Right lobe of liver (tissue), 6 donors: ENCODE results near the gene ZNF311. TPM values are rescaled to one million over a fixed set of nuclear protein-coding genes. Genes with fewer than 3 reads are reported as not detected.

ENCODE experiments used
- ATAC-seq, 4 donors: fragments of 200-7000 bp; cut with Tn5 transposase; one replicate each; pipeline ENCODE4 v1.9.1; 2020; ENCODE audit warnings: mild to moderate bottlenecking in 4 of 4, moderate library complexity in 4 of 4
- DNase-seq, 3 donors: peaks; one replicate each; pipeline ENCODE4 v3.0.0-alpha.2; 2020
- H3K27ac ChIP-seq, 3 donors: fragments of 200-600 bp; one replicate each; pipeline ENCODE4 v1.8.0; 2022
- H3K27me3 ChIP-seq, 2 donors: fragments of 200-600 bp; one replicate each; pipeline ENCODE4 v1.8.0; 2022
- H3K36me3 ChIP-seq, 4 donors: fragments of 200-600 bp; sonication (generic) in 1 of 4; one replicate each; pipeline versions ENCODE4 v1.5.1 to v1.8.0; 2017 to 2022; ENCODE audit warnings: control low read depth in 1 of 4
- H3K4me1 ChIP-seq, 4 donors: fragments of 200-600 bp; sonication (generic) in 1 of 4; one replicate each; pipeline versions ENCODE4 v1.5.1 to v1.8.0; 2017 to 2022; ENCODE audit warnings: control low read depth in 1 of 4
- H3K4me3 ChIP-seq, 3 donors: fragments of 200-600 bp; one replicate each; pipeline ENCODE4 v1.8.0; 2022
- H3K9me3 ChIP-seq, 4 donors: fragments of 200-600 bp; sonication (generic) in 1 of 4; one replicate each; pipeline versions ENCODE4 v1.5.1 to v1.8.0; 2017 to 2022; ENCODE audit warnings: control low read depth in 1 of 4
- CTCF ChIP-seq, 4 donors: fragments of 200-600 bp in 3 of 4; fragments of 450-650 bp in 1 of 4; IDR thresholded peaks; one replicate each; pipeline versions ENCODE4 v1.5.1 to v1.8.0; 2016 to 2022; ENCODE audit warnings: antibody characterized with exemption in 4 of 4, mild to moderate bottlenecking in 2 of 4
- POLR2A ChIP-seq: fragments of 450-650 bp; IDR thresholded peaks from one replicate; pipeline ENCODE4 v1.6.1; 2017; ENCODE audit warnings: antibody characterized with exemption, mild to moderate bottlenecking
- WGBS: methylation state at CpG from one replicate; pipeline ENCODE4 v1.1.6; 2018; ENCODE audit warnings: low coverage, low lambda C conversion rate; ENCODE audit not compliant: insufficient coverage; ENCODE audit errors: missing lambda C conversion rate; 5-methylcytosine and 5-hydroxymethylcytosine counted together
- intact Hi-C, 2 donors: fragments of 100-400 bp; cut with DNase I; formaldehyde crosslinking; loops; one replicate each; pipeline versions ENCODE4 v1.11.2 to v1.14.1; 2022
- total RNA-seq, 6 experiments: library from RNA; depleted of rRNA in 2 of 6; stranded (reverse); fragments of >200 nt in 2 of 6; fragmentation: NEBNext Ultra II Directional in 3 of 6; extraction: Animal tissue kit (Norgen Biotek cat#: 25700) in 3 of 6; gene quantifications; one replicate each; pipeline versions ENCODE4 v1.1.0 to v1.2.4, GENCODE V29; 2016 to 2023
- donor health status: DM: no; HTN: yes; CAD: no.
- donor health status: DM: no; HTN: no; CAD: no.
- donor health status: DM: no; HTN: no; CAD: no.
- donor health status: DM: no; HTN: yes; CAD: no.
- donor health status: DM: no; HTN: yes; CAD: no.

ZNF311 gene
- total RNA-seq, 6 experiments from 2014 or later: 0.18 to 0.62 (median 0.41) TPM

GRCh38 chr6:28988536-28989311, 16.4 kb downstream of the ZNF311 start:
- Histone ChIP-seq H3K4me1 (peaks cover 0 to 4% (median 0%) of the 10 kb centered on the region in 4 donors), H3K4me3 (peak overlapping the region in 1 of 3 donors; percentile 12), H3K9me3 (no peaks in the 10 kb centered on the region), H3K27me3 (no peaks in the 10 kb centered on the region), H3K27ac (no peak overlapping the region), H3K36me3 (no peaks in the 10 kb centered on the region)
- intact Hi-C loops: no loop called here
- 17% methylated on average over 25 of the region's 48 CpGs for WGBS
- DNase-seq: peak; percentile 50 to 69 (median 62)
- TF ChIP-seq POLR2A (no peak), CTCF (IDR thresholded peaks at IDR 0.05) (peak; percentile 13 to 31 (median 21))
- ATAC-seq: peak; percentile 47 to 70 (median 63)

- Histone ChIP-seq H3K4me1 (peaks cover 0 to 18% (median 2%) of the 10 kb centered on the region in 4 donors), H3K9me3 (no peaks in the 10 kb centered on the region), H3K27ac (peak overlapping the region; percentile 10 to 61 (median 48)), H3K36me3 (no peaks in the 10 kb centered on the region), H3K27me3 (no peaks in the 10 kb centered on the region), H3K4me3 (peak overlapping the region; percentile 42 to 56 (median 46))
- WGBS: 10% methylated on average over 30 of the region's 31 CpGs
- intact Hi-C loops: no loop called here
- peak; percentile 72 to 82 (median 79) for DNase-seq
- ATAC-seq: peak; percentile 69 to 85 (median 76)
- TF ChIP-seq CTCF (IDR thresholded peaks at IDR 0.05) (no peak), POLR2A (peak; percentile 42)
These were observed 19.5 kb downstream of the ZNF311 start for GRCh38 chr6:28985462-28986164.

- ATAC-seq: no peak
- no peak overlapping the region for H3K4me3 ChIP-seq
- H3K9me3 ChIP-seq: no peaks in the 10 kb centered on the region
- peaks cover 0 to 19% (median 2%) of the 10 kb centered on the region in 4 donors for H3K4me1 ChIP-seq
- intact Hi-C loops: no loop called here
- H3K27me3 ChIP-seq: no peaks in the 10 kb centered on the region
- 74% methylated on average over 5 of the region's 5 CpGs for WGBS
- H3K36me3 ChIP-seq: no peaks in the 10 kb centered on the region
- TF ChIP-seq POLR2A (no peak), CTCF (IDR thresholded peaks at IDR 0.05) (no peak)
- no peak overlapping the region for H3K27ac ChIP-seq
- no peak for DNase-seq
These were observed 21.3 kb downstream of the ZNF311 start for GRCh38 chr6:28983838-28984237.

GRCh38 chr6:28982476-28983266, 22.4 kb downstream of the ZNF311 start:
- DNase-seq (no peak), ATAC-seq (peak; percentile 43 to 53 (median 52))
- peak overlapping the region; percentile 48 to 68 (median 56) for H3K27ac ChIP-seq
- no peaks in the 10 kb centered on the region for H3K27me3 ChIP-seq
- no peaks in the 10 kb centered on the region for H3K9me3 ChIP-seq
- H3K36me3 ChIP-seq: no peaks in the 10 kb centered on the region
- H3K4me1 ChIP-seq: peaks cover 0 to 19% (median 2%) of the 10 kb centered on the region in 4 donors
- 7% methylated on average over 17 of the region's 17 CpGs for WGBS
- TF ChIP-seq POLR2A (no peak), CTCF (IDR thresholded peaks at IDR 0.05) (peak in 3 of 4 donors; percentile 9 to 18 (median 17))
- intact Hi-C loops: no loop called here
- peak overlapping the region; percentile 55 to 62 (median 55) for H3K4me3 ChIP-seq
